Astrocyte (in vitro differentiated cells and primary cell): ENCODE measurements around the gene DNASE2B.

ENCODE experiments used
- EZH2 ChIP-seq: IDR thresholded peaks from 2 replicates; pipeline ENCODE4 v1.6.1; 2012; ENCODE audit warnings: mild to moderate bottlenecking, low read length, inconsistent platforms; ENCODE audit not compliant: insufficient read depth
- TF ChIP-seq, protein P1 (sequence below): IDR thresholded peaks from 2 replicates; pipeline ENCODE4 v1.5.1; 2011; ENCODE audit warnings: low read depth, mild to moderate bottlenecking, inconsistent platforms, low read length, moderate library complexity; ENCODE audit not compliant: insufficient read depth

DNA sequence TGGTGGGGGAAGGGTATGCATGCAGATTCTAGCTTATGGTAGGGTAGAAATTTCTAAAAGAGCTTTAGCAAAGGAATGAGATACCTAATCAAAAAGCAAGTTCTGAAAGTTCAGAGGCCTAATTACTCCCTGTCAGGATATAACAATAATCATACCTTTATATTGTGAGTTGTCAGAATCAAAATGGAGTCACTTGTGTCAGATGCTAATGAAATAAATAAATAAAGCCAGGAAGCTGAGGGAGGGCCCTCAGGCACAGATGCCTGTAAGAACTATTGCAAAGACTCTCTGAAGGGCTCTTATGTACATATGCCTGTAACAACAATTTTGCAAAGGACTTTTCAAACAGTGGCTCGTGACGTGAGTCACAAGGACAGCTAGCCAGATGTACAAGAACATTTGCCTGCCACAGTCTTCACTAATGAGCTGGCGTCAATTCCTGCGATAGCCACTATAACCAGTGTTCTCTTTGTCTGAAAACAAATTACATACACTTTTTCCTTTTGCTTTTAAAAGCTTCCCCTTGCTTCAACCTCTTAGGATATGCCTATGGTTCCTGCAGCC lies 27.4 kb upstream of the DNASE2B start:
- TF ChIP-seq EZH2, result no peak
- TF ChIP-seq, protein P1, sequence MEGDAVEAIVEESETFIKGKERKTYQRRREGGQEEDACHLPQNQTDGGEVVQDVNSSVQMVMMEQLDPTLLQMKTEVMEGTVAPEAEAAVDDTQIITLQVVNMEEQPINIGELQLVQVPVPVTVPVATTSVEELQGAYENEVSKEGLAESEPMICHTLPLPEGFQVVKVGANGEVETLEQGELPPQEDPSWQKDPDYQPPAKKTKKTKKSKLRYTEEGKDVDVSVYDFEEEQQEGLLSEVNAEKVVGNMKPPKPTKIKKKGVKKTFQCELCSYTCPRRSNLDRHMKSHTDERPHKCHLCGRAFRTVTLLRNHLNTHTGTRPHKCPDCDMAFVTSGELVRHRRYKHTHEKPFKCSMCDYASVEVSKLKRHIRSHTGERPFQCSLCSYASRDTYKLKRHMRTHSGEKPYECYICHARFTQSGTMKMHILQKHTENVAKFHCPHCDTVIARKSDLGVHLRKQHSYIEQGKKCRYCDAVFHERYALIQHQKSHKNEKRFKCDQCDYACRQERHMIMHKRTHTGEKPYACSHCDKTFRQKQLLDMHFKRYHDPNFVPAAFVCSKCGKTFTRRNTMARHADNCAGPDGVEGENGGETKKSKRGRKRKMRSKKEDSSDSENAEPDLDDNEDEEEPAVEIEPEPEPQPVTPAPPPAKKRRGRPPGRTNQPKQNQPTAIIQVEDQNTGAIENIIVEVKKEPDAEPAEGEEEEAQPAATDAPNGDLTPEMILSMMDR, result no peak
